ENCODE results near the gene TBL1X.

The TBL1X gene

GRCh38 chrX:9664224-9664623, 199.4 kb downstream of the TBL1X start:
- H3K27me3 ChIP-seq: no peaks in the 10 kb centered on the region
- H3K9me3 ChIP-seq: no peaks in the 10 kb centered on the region
- H3K36me3 ChIP-seq: no peaks in the 10 kb centered on the region
- DNase-seq: no peak
- no peak for TF ChIP-seq CTCF (IDR thresholded peaks at IDR 0.05; ENCODE audit: low read depth, low read length)
- H3K4me3 ChIP-seq (ENCODE audit: low read depth, low read length): no peak overlapping the region
- no peaks in the 10 kb centered on the region; the same call in 1 of the 2 replicates for H3K4me1 ChIP-seq

DNA sequence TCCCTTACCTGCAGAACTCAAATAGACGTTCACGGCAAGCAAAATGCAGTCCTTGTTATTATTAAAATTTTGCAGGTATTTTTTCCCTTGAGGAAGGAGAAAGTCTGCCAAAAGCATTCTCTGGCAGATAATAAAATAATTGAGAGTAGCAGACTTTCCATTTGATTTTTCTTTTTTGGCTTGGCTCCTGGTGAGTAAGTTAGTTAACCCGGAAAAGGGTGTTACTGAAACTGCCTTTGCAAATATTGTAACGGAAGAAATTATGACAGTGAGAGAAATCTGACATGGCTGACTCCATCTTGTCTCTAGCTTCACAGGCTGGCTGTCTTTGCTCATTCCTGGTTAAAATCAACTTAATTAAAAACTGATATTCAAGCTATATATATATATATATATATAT, 200.3 kb downstream of the TBL1X start:
- no peaks in the 10 kb centered on the region for H3K9me3 ChIP-seq
- H3K4me3 ChIP-seq (ENCODE audit: low read depth, low read length): no peak overlapping the region
- TF ChIP-seq CTCF (IDR thresholded peaks at IDR 0.05; ENCODE audit: low read depth, low read length): no peak
- H3K36me3 ChIP-seq: no peaks in the 10 kb centered on the region
- H3K4me1 ChIP-seq: no peaks in the 10 kb centered on the region; the same call in 1 of the 2 replicates
- no peaks in the 10 kb centered on the region for H3K27me3 ChIP-seq
- DNase-seq: no peak

- no peaks in the 10 kb centered on the region for H3K36me3 ChIP-seq
- no peaks in the 10 kb centered on the region; the same call in 1 of the 2 replicates for H3K4me1 ChIP-seq
- no peak overlapping the region for H3K4me3 ChIP-seq (ENCODE audit: low read depth, low read length)
- no peak for DNase-seq
- H3K27me3 ChIP-seq: no peaks in the 10 kb centered on the region
- no peaks in the 10 kb centered on the region for H3K9me3 ChIP-seq
- TF ChIP-seq CTCF (IDR thresholded peaks at IDR 0.05; ENCODE audit: low read depth, low read length): no peak
Measured at GRCh38 chrX:9668537-9668936, 203.7 kb downstream of the TBL1X start.

DNA sequence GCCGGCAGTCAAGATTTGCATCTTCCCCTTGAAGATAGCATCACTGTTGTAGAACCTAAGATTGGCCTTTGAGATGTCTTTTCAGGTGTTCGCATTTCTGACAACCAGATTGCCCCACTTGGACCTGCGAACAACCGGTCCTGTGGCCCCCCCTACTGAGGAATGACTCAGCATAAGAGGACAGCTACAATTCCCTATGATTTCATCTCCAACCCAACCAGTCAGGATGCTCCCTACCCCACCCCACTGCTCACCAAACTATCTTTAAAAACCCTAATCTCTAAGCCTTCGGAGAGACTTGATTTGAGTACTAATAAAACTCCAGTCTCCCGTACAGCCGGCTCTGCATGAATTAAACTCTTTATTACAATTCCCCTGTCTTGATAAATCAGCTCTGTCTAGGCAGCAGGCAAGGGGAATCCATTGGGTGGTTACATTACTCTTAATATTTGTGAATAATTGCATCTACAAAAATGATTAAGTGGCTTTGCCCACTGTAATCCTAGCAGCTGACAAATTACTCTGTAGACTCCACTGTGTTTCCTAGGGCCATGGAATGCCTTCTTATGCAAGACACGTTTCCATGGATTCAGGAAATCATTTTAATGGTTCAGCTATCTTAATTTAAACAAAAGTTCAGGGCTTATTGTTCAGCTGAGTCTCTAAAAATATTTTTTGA, 205.4 kb downstream of the TBL1X start:
- H3K36me3 ChIP-seq: no peaks in the 10 kb centered on the region
- H3K27me3 ChIP-seq: no peaks in the 10 kb centered on the region
- TF ChIP-seq CTCF (IDR thresholded peaks at IDR 0.05; ENCODE audit: low read depth, low read length): no peak
- no peaks in the 10 kb centered on the region for H3K9me3 ChIP-seq
- no peak overlapping the region for H3K4me3 ChIP-seq (ENCODE audit: low read depth, low read length)
- no peaks in the 10 kb centered on the region; the same call in 1 of the 2 replicates for H3K4me1 ChIP-seq
- DNase-seq: no peak

DNA sequence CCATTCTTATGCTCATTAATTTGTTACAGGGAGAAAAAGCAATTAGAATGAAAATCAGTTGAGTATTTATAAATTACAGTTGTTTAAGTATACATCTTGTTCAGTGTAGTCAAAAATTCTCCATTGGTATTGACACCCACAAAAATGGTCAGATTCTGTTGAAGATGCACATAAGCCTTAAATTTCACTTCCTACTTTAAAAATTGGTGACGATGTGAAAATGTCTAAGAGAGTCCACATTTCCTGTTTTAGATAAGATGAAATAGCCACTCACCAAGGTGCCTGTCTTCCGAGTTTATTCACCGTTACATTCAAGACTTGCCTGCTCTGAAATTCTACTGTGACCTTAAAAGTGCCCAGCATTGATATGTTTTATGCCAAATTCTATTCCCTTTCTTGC, 207.1 kb downstream of the TBL1X start:
- H3K4me3 ChIP-seq (ENCODE audit: low read depth, low read length): no peak overlapping the region
- no peaks in the 10 kb centered on the region for H3K27me3 ChIP-seq
- no peak for TF ChIP-seq CTCF (IDR thresholded peaks at IDR 0.05; ENCODE audit: low read depth, low read length)
- no peaks in the 10 kb centered on the region for H3K4me1 ChIP-seq
- H3K36me3 ChIP-seq: no peaks in the 10 kb centered on the region
- no peaks in the 10 kb centered on the region for H3K9me3 ChIP-seq
- DNase-seq: no peak

DNA sequence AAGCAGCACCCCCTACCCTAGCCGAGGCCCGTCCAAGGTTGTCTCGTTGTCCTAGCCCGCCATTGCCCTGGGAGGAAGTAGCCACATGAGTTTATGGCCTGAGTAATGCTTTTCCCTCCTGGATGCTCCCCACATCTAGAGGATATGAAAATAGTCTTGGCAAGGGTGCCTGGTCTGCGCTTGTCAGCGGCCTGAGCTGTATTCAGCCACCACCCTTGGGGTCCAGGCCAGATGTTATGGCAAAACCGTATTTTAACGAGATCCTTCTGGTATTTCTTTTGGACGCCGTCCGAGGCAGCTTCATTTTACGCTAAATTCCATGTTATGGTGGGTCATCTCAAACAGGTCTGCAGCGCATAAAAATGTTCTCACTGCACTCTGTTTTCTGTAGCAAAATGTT, 211.4 kb downstream of the TBL1X start:
- Histone ChIP-seq H3K9me3 (no peaks in the 10 kb centered on the region), H3K4me1 (no peaks in the 10 kb centered on the region), H3K27me3 (no peaks in the 10 kb centered on the region), H3K4me3 (ENCODE audit: low read depth, low read length) (no peak overlapping the region), H3K36me3 (no peaks in the 10 kb centered on the region)
- TF ChIP-seq CTCF (IDR thresholded peaks at IDR 0.05; ENCODE audit: low read depth, low read length): no peak
- DNase-seq: no peak

Data from BE2C (cell line).